DND-41 (cell line): ENCODE measurements around the gene DCANP1.
"Not testable (repeated sequence)": the region's sequence is repeated elsewhere in the genome, so short reads cannot be mapped to it uniquely, and the experiment has no call there.

ENCODE experiments used
- ATAC-seq: fragments of 200-7000 bp; cut with Tn5 transposase; 3 replicates; pipeline ENCODE4 v1.9.1; 2021; ENCODE audit warnings: low read depth; ENCODE audit not compliant: insufficient read depth
- DNase-seq: peaks from one replicate; pipeline ENCODE4 v3.0.0-alpha.2; 2020
- H2AFZ ChIP-seq: 2 replicates; pipeline ENCODE4 v1.6.0; 2012; ENCODE audit warnings: low read depth, low read length
- H3K27ac ChIP-seq: 2 replicates; pipeline ENCODE4 v1.5.1; 2012; ENCODE audit warnings: low read length, inconsistent platforms
- H3K27me3 ChIP-seq: fragments of 200-600 bp; sonication (generic); 2 replicates; pipeline ENCODE4 v1.6.0; 2012; ENCODE audit warnings: low read length, mild to moderate bottlenecking, inconsistent platforms; ENCODE audit not compliant: insufficient read depth, poor library complexity
- H3K36me3 ChIP-seq: 2 replicates; pipeline ENCODE4 v1.5.1; 2012; ENCODE audit warnings: low read length, inconsistent platforms; ENCODE audit not compliant: insufficient read depth
- H3K4me1 ChIP-seq: 2 replicates; pipeline ENCODE4 v1.5.1; 2012; ENCODE audit warnings: mild to moderate bottlenecking, low read length; ENCODE audit not compliant: insufficient read depth
- H3K4me2 ChIP-seq: 2 replicates; pipeline ENCODE4 v1.6.0; 2012; ENCODE audit warnings: mild to moderate bottlenecking, moderate library complexity, low read length, inconsistent platforms; ENCODE audit not compliant: insufficient read depth
- H3K4me3 ChIP-seq, 2 experiments: fragments of 200-600 bp in 1 of 2; shearing (Covaris generic) in 1 of 2; 2 replicates each; pipeline ENCODE4 v1.5.1; 2012 to 2016; ENCODE audit warnings: inconsistent platforms in 2 of 2, low read length in 2 of 2, mild to moderate bottlenecking in 2 of 2, low read depth in 1 of 2, moderate library complexity in 1 of 2
- H3K79me2 ChIP-seq: 2 replicates; pipeline ENCODE4 v1.6.0; 2012; ENCODE audit warnings: low read length, inconsistent platforms; ENCODE audit not compliant: insufficient read depth
- H3K9ac ChIP-seq: 2 replicates; pipeline ENCODE4 v1.6.0; 2012; ENCODE audit warnings: low read depth, mild to moderate bottlenecking, inconsistent platforms, low read length, moderate library complexity
- H3K9me3 ChIP-seq: 2 replicates; pipeline ENCODE4 v1.5.1; 2012; ENCODE audit warnings: low read length, moderate library complexity, mild to moderate bottlenecking, inconsistent platforms; ENCODE audit not compliant: insufficient read depth, severe bottlenecking
- H4K20me1 ChIP-seq: 2 replicates; pipeline ENCODE4 v1.6.0; 2012; ENCODE audit warnings: low read length; ENCODE audit not compliant: insufficient read depth
- EZH2 ChIP-seq: IDR thresholded peaks from 3 replicates; pipeline ENCODE4 v1.6.1; 2012; ENCODE audit warnings: borderline replicate concordance, low read depth, mild to moderate bottlenecking, moderate library complexity, low read length, inconsistent platforms; ENCODE audit not compliant: severe bottlenecking
- TF ChIP-seq, protein P1 (sequence below): IDR thresholded peaks from 2 replicates; pipeline ENCODE4 v1.5.1; 2012; ENCODE audit warnings: borderline replicate concordance, low read length, moderate library complexity, mild to moderate bottlenecking; ENCODE audit not compliant: poor library complexity, severe bottlenecking; ENCODE audit errors: extremely low read depth

Gene DCANP1, protein sequence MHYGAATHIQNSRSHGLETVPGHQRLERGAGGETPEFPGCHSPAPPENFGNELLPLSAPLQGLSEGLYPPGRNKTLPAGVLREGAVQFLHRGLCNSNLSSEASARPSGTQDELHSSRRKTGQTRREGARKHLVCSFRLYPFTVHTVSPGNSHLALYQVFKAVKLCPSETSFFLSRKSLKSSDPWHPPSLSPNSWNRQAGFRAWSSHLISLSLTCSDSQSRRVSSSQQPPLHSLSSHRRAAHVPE

DNA sequence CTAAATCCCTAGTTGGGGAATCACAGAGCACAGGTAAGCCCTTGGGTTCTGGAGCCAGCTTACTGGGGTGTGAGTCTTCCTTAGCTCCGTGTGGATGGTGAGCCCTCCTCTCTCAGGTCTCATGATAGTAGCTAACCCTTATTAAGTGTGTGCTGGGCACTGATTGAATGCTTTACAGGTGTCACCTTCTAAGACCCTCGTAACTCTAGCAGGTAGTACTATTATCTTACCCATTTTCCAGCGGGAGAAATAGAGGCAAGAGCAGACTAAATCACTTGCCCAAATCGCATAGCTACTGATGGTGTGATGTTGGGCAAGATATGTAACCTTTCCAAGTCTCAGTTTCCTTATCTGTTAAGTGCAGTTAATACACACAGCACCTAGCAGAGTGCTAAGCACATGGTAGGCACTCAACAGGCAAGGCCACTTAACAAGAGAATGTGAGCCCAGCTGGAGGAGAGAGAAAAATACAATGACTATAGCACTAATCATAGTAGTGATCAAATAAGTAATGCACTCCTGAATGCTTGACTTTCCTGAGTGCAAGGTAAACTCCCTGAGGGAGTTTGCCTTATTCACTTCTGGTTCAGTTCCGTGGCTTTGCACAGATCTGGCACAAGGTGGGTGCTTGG lies at the start of gene DCANP1:
TSS of gene DCANP1 (minus strand) at position 51 of the 632 bp plus-strand sequence. CDS start 240 bp downstream, outside the sequence.
- no peak within 1 kb of the TSS for H2AFZ ChIP-seq
- DNase-seq (no peak), ATAC-seq (no peak)
- no peak within 1 kb of the TSS for H3K9ac ChIP-seq
- H3K4me2 ChIP-seq, result no peak within 1 kb of the TSS
- no peaks in the 10 kb centered on the region for H3K79me2 ChIP-seq
- no peak within 1 kb of the TSS for H3K4me3 ChIP-seq
- H3K27me3 ChIP-seq, result peaks cover 20% of the 10 kb centered on the region
- H4K20me1 ChIP-seq, result no peaks in the 10 kb centered on the region
- no peaks in the 10 kb centered on the region for H3K36me3 ChIP-seq
- TF ChIP-seq, protein P1, sequence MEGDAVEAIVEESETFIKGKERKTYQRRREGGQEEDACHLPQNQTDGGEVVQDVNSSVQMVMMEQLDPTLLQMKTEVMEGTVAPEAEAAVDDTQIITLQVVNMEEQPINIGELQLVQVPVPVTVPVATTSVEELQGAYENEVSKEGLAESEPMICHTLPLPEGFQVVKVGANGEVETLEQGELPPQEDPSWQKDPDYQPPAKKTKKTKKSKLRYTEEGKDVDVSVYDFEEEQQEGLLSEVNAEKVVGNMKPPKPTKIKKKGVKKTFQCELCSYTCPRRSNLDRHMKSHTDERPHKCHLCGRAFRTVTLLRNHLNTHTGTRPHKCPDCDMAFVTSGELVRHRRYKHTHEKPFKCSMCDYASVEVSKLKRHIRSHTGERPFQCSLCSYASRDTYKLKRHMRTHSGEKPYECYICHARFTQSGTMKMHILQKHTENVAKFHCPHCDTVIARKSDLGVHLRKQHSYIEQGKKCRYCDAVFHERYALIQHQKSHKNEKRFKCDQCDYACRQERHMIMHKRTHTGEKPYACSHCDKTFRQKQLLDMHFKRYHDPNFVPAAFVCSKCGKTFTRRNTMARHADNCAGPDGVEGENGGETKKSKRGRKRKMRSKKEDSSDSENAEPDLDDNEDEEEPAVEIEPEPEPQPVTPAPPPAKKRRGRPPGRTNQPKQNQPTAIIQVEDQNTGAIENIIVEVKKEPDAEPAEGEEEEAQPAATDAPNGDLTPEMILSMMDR, result no peak
- no peak for TF ChIP-seq EZH2
- no peaks in the 10 kb centered on the region for H3K4me1 ChIP-seq
- H3K27ac ChIP-seq, result no peak within 1 kb of the TSS
- no peaks in the 10 kb centered on the region for H3K9me3 ChIP-seq

DNA sequence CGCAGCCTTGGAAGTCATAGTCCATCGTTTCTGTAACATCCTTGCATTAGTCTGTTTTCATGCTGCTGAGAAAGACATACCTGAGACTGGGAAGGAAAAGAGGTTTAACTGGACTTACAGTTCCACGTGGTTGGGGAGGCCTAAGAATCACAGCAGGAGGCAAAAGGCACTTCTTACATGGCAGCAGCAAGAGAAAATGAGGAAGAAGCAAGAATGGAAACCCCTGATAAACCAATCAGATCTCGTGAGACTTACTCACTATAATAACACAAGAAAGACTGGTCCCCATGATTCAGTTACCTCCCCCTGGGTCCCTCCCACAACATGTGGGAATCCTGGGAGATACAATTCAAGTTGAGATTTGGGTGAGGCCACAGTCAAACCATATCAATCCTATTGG lies 48.4 kb upstream of the DCANP1 start:
- not testable (repeated sequence) for ATAC-seq, H3K36me3 ChIP-seq, H2AFZ ChIP-seq, H3K4me2 ChIP-seq, H3K9me3 ChIP-seq, H3K4me3 ChIP-seq, DNase-seq, H3K9ac ChIP-seq, H3K79me2 ChIP-seq, H4K20me1 ChIP-seq, H3K27ac ChIP-seq, H3K4me1 ChIP-seq
- H3K27me3 ChIP-seq, result peaks cover 23% of the 10 kb centered on the region

DNA sequence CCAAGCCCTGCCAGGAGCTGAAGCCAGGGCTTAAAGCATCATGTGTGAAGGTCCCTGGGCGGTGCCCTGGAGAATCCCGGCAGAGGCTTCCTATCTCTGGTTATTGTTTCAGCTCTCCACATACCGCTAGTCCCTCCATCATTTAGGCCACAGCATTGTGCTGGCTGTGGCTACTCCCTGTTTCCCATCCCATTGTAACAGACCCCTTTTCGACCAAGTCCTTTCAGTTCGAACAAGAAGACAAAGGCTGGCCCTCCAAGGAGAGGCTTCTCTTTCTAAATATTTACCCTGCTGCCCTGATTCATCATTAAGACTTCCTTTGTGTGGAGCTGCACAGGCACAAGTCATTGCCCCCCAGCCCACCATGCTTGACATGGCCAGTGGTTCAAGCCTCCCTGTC lies 47.0 kb upstream of the DCANP1 start:
- H3K4me1 ChIP-seq, result no peaks in the 10 kb centered on the region
- no peak for ATAC-seq
- no peak for DNase-seq
- no peaks in the 10 kb centered on the region; the same call in 1 of the 2 replicates for H4K20me1 ChIP-seq
- H3K27ac ChIP-seq, result no peak overlapping the region
- H3K9me3 ChIP-seq, result no peaks in the 10 kb centered on the region
- H3K27me3 ChIP-seq, result peaks cover 23% of the 10 kb centered on the region
- H3K36me3 ChIP-seq, result no peaks in the 10 kb centered on the region
- no peak for TF ChIP-seq EZH2
- TF ChIP-seq, protein P1, result no peak
- no peak overlapping the region for H3K4me2 ChIP-seq
- no peak overlapping the region for H3K4me3 ChIP-seq
- no peaks in the 10 kb centered on the region for H3K79me2 ChIP-seq
- no peak overlapping the region for H3K9ac ChIP-seq
- no peak overlapping the region for H2AFZ ChIP-seq

- ATAC-seq, result no peak
- H4K20me1 ChIP-seq, result no peaks in the 10 kb centered on the region; the same call in 1 of the 2 replicates
- H3K9me3 ChIP-seq, result no peaks in the 10 kb centered on the region
- no peak overlapping the region for H3K27ac ChIP-seq
- H3K4me3 ChIP-seq, result no peak overlapping the region
- H3K27me3 ChIP-seq, result peaks cover 19% of the 10 kb centered on the region
- no peaks in the 10 kb centered on the region for H3K4me1 ChIP-seq
- TF ChIP-seq, protein P1, result no peak
- no peak for TF ChIP-seq EZH2
- H3K79me2 ChIP-seq, result no peaks in the 10 kb centered on the region
- H3K4me2 ChIP-seq, result no peak overlapping the region
- DNase-seq, result no peak
- H3K9ac ChIP-seq, result no peak overlapping the region
- no peaks in the 10 kb centered on the region for H3K36me3 ChIP-seq
- H2AFZ ChIP-seq, result no peak overlapping the region
Observed at GRCh38 chr5:135493406-135494180, 46.4 kb upstream of the DCANP1 start.
